Keratinocyte (primary cell): Measurements from ENCODE around the gene STON1.

ENCODE experiments used
- EZH2 ChIP-seq: IDR thresholded peaks from one replicate; pipeline ENCODE4 v1.6.1; 2012; ENCODE audit warnings: inconsistent platforms, mild to moderate bottlenecking, low read length, moderate library complexity
- TF ChIP-seq, protein P1 (sequence below), 3 experiments: IDR thresholded peaks in 1 of 3; conservative IDR thresholded peaks in 1 of 3; optimal IDR thresholded peaks in 1 of 3; 2 replicates in 2 of 3; 3 replicates in 1 of 3; pipeline versions ENCODE3 to v1.5.1; 2011; ENCODE audit warnings: low read length in 3 of 3, mild to moderate bottlenecking in 3 of 3, moderate library complexity in 2 of 3, control low read depth in 1 of 3, inconsistent platforms in 1 of 3; ENCODE audit not compliant: insufficient read depth in 2 of 3; ENCODE audit errors: extremely low read depth in 1 of 3

DNA sequence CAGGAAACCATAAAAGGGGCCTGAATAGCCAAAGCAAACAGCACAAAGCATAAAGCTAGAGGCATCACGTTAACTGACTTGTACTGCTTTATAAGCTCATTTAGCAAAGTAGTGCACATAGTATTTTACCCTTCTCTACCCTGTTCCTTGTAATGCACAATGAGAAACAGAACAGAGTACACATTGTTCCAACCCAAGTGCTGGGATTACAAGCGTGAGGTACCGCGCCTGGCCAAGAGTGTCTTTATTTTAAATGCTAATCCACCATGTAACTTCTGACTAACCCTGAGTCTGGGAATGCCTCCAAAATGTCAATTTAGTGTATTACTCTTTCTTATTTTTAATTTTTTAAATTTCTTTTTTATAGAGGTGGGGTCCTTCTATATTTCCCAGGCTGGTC, 46.4 kb upstream of the STON1 start:
- TF ChIP-seq, protein P1, sequence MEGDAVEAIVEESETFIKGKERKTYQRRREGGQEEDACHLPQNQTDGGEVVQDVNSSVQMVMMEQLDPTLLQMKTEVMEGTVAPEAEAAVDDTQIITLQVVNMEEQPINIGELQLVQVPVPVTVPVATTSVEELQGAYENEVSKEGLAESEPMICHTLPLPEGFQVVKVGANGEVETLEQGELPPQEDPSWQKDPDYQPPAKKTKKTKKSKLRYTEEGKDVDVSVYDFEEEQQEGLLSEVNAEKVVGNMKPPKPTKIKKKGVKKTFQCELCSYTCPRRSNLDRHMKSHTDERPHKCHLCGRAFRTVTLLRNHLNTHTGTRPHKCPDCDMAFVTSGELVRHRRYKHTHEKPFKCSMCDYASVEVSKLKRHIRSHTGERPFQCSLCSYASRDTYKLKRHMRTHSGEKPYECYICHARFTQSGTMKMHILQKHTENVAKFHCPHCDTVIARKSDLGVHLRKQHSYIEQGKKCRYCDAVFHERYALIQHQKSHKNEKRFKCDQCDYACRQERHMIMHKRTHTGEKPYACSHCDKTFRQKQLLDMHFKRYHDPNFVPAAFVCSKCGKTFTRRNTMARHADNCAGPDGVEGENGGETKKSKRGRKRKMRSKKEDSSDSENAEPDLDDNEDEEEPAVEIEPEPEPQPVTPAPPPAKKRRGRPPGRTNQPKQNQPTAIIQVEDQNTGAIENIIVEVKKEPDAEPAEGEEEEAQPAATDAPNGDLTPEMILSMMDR (optimal IDR thresholded peaks at IDR 0.05 in 1 of 3, IDR thresholded peaks at IDR 0.05 in 1 of 3, conservative IDR thresholded peaks at IDR 0.05 in 1 of 3; ENCODE audit: extremely low read depth in 1 of 3, insufficient read depth in 2 of 3, low read length in 3 of 3) = no peak
- no peak for TF ChIP-seq EZH2
